ENCODE results near the gene CERS6. TPM values are rescaled to one million over a fixed set of nuclear protein-coding genes. Genes with fewer than 3 reads are reported as not detected.

Gene CERS6
- total RNA-seq, 1 donor from 2014 or later: 137 TPM

DNA sequence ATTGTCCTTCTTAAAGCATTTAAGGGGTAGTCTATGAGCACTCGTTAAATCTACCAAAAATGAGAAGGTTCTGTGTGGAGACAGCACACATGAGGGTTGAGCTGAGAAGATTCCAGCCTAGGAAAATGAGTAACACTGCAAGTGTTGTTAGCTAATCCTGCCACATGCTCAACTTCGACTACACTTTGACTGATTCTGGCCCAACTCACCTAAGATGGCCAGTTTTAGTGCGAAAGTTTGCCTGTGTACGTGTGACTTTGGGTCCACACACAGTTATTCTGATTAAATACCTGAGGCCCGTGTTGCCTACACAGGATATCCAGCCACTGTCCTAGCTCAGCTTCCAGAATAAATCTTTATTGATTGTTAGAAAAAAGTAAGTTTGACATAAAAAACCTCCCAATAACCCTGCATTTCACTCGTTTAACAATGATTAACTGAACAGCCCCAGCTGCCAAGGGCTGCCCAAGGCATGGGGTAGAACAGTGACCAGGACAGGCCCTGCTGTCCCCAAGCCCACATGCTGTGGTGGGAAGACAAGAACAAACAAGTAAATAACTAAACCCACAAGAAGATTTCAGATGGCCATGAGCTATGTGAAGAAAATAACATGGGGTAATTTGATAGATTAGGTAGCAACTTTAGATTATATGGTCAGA is 14.7 kb upstream of the CERS6 start:
- DNase-seq (ENCODE audit: low spot score in 2 of 2) (no peak), FAIRE-seq (no peak)

DNA sequence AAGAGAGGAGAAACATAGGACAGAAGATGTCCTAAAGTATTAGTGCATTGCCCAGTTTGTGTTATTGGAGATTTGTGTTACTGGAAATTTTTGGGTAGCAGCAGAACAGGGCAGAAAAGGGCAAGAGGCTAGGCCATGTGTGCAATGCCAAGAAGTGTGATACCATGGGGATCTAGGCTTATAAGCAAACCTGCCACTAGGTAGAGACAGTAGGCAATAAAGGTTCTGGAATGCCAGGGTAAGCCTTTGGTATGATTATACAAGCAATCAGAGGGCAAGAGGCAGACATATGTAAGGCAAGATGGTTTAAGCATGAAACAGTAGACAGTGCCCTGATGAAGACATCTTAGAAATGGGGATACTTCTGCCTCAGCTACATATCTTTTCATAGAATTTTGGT is 12.3 kb upstream of the CERS6 start:
- FAIRE-seq: no peak
- no peak for DNase-seq (ENCODE audit: low spot score in 2 of 2)

DNA sequence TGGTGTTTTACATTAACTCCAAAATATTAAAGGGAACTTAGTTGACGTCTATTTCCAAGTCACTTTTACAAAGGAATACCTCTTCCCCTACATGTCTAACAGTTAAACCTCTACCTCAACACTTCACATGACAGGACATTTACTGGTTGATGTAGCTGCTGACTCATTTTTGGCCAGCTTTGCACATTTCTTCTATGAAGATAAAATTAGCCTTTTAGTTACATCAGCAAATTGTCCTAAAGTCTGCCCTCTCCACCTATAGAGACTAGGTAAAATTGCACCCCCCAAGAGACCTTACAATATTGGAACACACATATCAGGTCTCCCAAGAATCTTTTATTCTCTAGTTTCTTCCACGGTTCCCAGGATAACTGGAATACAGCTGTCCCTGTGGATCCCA is 10.1 kb upstream of the CERS6 start:
- FAIRE-seq (no peak), DNase-seq (ENCODE audit: low spot score in 2 of 2) (no peak)

DNA sequence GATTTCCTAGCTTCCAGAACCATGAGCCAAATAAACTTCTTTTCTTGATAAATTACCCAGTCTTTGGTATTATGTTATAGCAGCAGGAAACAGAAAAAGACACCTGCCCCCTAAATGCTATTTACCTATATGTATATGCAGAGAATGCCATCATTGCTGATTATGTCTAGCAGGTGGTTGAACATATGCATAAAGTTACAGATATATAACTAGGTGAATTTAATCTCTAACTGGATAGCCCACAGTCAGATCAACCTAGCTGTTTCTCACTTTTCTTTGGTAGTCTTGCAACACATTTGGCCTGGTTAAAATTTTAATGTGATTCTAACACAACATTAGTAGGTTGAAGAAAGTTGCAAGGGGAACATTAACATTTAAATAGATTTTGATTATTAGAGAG is 7.1 kb upstream of the CERS6 start:
- FAIRE-seq (no peak), DNase-seq (ENCODE audit: low spot score in 2 of 2) (no peak)

- DNase-seq (ENCODE audit: low spot score in 2 of 2) (no peak), FAIRE-seq (no peak)
Observed at GRCh38 chr2:168449419-168449818, 6.7 kb upstream of the CERS6 start.

DNA sequence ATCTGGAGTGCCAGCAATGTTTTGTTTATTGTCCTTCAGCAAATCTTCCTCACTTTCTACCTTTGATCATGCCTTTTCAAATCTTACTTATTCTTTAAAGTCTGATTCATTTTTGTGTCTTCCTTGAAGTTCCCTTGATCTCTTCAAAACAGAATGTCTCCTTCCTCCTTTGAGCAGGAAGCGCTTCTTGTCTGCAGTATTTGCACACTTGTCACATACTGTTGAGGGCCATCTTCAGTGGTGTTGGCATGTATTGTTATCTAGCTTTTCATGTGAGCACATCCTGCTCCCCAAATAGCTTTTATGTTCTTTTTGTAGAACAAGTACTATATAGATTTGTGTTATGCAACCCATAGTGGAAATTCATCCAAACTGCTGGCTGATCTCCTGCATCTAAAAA is 5.9 kb upstream of the CERS6 start:
- no peak for DNase-seq (ENCODE audit: low spot score in 2 of 2)
- FAIRE-seq: no peak

GRCh38 chr2:168450732-168451131 is 5.3 kb upstream of the CERS6 start:
- no peak for DNase-seq (ENCODE audit: low spot score in 2 of 2)
- FAIRE-seq: no peak

DNA sequence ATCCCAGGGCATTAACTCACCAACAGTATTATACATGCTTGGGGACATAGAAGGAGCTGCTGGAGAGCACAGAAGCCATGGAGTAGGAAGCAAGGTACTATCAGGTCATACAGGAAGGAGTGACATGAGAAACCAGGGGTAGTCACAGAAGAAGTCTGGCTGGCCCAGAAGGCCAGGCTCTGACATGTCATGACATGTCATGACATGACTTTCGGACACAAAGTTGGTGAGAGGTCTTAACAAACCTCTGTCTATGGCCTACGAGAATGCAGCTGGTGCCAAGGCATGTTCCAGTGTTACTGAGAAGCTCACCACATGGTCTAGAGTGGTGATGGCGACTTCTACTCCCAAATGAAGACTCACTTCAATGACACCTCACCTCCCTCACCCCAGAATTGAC is 3.3 kb upstream of the CERS6 start:
- no peak for DNase-seq (ENCODE audit: low spot score in 2 of 2)
- no peak for FAIRE-seq

DNA sequence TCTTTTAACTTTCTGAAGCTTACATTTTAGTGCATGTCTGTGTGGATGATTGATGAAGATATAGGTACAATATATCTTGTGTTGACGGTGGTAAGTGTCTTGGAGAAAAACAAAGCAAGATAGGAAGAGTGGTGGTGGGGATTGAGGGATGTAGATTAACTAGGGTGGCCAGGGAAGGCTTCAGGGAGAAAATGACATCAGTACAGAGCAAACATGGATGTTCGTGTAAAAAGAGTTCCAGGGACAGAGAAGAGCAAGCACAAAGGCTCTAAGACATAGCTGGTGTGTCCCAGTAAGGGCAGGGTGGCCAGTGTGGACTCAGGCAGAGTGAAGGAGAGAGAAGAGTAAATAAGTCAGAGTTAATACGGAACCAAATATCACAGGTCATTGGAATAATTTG is 2.7 kb upstream of the CERS6 start:
- no peak for DNase-seq (ENCODE audit: low spot score in 2 of 2)

DNA sequence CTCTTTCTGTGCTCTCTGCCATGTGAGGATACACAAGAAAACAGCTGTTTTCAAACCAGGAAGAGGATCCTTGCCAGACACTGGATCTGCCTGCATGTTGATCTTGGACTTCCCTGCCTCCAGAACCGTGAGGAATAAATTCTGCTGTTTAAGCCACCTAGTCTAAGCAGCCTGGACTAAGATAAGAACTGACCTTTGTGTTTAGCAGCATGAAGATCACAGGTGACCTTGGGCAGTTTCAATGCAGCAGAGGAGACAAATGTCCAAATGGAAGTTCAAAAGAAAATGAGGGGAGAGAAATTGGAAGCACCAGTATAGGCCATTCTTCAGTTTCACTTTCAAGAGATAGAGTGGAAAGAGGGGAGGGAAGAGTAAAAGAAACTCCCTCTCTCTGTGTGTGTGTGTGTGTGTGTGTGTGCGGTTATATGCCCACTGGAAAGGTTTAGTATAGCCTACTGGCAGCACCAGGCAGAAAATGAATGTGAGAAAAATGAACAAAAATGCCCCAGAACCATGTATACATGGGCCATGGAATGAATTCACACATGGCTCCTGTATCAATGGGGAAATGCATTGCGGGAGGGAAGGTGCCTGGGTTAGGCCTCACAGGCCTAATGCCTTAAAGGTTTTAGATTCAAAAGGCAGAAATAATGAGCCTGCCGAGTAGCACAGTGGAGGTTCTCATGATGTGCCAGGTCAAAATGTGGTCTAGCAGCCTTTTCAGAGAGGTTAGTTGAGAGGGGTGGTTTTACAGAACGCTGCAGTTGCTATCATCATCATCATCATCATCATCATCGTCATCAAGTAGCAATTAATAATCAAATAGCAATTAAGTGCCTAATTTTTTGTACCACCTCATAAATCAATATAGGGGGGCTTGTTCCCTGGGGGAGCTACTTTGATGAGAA is 1.1 kb upstream of the CERS6 start:
- DNase-seq (ENCODE audit: low spot score in 2 of 2) (no peak), FAIRE-seq (no peak)

More for the DNA sequence above, 2.7 kb upstream of the CERS6 start:
- no peak for FAIRE-seq

- DNase-seq (ENCODE audit: low spot score in 2 of 2): peak; percentile 28 to 37
- FAIRE-seq: no peak
Observed at GRCh38 chr2:168456521-168457189, 583 bp downstream of the CERS6 start.

- FAIRE-seq (no peak), DNase-seq (ENCODE audit: low spot score in 2 of 2) (no peak)
Observed at GRCh38 chr2:168457190-168457895, 1.3 kb downstream of the CERS6 start.

- FAIRE-seq (no peak), DNase-seq (ENCODE audit: low spot score in 2 of 2) (no peak)
Observed at GRCh38 chr2:168458139-168458538, 2.1 kb downstream of the CERS6 start.

- DNase-seq (ENCODE audit: low spot score in 2 of 2) (no peak), FAIRE-seq (no peak)
Observed at GRCh38 chr2:168459256-168459655, 3.2 kb downstream of the CERS6 start.

DNA sequence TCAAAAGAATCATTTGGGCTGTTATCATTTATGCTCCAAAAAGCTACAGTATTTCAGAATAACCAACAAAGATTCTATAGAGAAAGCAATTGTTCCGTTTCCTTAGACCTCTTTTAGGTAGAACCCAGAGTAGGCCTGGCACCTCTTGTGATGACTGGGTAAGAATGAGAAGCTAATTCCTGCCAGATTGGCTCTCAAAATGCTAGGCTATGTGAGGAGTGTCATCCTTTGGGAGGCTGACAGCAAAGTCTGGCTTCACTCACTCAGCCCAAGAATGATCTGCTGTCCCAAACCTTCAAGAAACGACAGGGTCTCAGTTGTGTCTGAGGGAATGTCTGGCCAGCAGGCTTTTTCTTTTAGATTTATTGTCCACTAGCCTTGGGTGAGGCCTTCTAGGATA is 4.5 kb downstream of the CERS6 start:
- no peak for FAIRE-seq
- DNase-seq (ENCODE audit: low spot score in 2 of 2): no peak

DNA sequence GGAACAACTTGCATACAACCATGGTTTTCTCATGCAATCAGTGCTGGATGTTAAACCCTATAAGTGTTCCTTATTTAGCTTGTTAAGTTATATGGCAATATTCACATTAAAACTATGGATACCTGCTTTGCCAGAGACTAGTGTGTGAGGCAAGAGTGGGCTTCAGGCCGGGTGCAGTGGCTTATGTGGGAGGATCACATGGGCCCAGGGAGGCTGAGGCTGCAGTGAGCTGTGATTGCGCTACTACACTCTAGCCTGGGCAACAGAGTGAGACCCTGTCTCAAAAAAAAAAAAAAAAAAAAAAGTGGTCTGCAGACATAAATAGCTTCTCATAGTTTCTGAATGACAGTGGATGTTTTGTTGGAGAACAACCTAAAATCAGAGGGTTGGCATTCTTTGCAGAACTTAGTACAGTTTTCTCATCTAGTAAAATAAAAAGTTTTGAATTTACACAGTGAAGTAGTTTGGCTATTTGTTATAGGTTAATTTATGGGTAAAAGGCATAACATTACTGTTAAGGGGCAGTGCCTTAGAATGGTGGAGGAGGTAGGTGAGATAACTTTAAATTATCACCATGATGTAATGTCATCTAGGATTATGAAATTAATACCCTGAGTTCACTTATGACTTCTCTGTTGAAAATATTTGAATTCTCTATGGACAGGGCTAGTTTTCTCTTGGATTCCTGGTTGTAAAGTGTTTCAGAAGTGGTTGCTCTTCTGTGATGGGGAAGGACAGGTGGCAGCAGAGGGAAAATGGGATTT is 5.3 kb downstream of the CERS6 start:
- DNase-seq (ENCODE audit: low spot score in 2 of 2) (no peak), FAIRE-seq (no peak)

DNA sequence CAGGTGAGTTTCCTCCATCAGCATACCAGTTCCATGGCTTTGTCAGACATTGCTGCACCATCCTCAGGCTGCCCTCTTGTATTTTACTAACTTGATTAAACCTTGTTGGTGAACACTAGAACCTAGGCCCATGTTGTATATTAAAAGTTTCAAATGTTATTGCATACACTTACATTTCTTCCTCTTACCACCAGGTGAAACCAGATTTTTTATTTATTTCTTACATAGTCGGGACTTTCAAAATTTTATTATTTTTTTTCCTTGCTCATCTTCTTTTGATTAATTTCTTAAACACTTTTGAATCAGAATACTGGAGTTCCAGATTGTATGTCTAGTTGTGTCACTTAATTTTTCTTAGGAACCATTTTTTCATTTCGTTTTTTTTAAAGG is 5.9 kb downstream of the CERS6 start:
- FAIRE-seq (no peak), DNase-seq (ENCODE audit: low spot score in 2 of 2) (no peak)

DNA sequence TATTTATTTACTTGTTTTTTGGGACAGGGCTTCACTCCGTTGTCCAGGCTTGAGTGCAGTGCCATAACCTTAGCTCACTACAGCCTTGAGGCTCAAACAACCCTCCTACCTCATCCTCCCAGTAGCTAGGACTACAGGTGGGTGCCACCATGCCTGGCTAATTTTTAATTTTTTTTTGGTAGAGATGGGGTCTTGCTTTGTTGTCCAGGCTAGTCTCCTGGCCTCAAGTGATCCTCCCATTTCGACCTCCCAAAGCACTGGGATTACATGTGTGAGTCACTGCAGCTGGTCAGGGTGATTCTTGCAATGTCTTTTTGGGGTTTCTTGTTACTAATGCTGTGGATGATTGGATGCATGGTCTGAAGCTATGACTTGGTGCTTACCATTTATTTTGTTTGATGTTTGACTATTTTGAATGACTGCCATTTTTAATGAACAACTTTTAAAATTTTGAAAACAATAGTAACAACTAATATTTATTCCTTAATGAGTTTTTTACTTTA is 6.5 kb downstream of the CERS6 start:
- FAIRE-seq (no peak), DNase-seq (ENCODE audit: low spot score in 2 of 2) (no peak)

GRCh38 chr2:168465594-168465993 is 9.5 kb downstream of the CERS6 start:
- no peak for DNase-seq (ENCODE audit: low spot score in 2 of 2)
- no peak for FAIRE-seq

- no peak for FAIRE-seq
- no peak for DNase-seq (ENCODE audit: low spot score in 2 of 2)
Observed at GRCh38 chr2:168466190-168466737, 10.2 kb downstream of the CERS6 start.
